Measurements from ENCODE around the gene IL1RAPL1.

DNA sequence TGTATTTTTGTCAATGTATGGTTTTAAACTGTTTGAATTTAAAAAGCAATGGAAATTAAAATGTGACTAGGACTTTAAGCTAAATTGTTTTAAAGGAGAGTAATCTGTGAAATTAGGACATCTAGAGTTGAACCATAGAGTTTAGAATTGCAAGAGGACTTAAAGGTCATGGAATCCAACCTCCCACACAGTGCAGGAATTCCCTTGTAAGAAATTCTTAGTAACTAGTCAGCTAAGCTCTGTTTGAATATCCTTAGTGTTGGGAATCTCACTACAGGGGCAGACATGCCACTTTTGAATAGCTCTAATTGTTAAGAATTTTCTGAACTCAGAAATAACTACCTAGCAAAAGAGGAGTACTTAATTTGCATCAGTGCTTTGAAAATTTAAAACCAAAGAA lies 292.9 kb downstream of the IL1RAPL1 start:
- TF ChIP-seq, protein P1, sequence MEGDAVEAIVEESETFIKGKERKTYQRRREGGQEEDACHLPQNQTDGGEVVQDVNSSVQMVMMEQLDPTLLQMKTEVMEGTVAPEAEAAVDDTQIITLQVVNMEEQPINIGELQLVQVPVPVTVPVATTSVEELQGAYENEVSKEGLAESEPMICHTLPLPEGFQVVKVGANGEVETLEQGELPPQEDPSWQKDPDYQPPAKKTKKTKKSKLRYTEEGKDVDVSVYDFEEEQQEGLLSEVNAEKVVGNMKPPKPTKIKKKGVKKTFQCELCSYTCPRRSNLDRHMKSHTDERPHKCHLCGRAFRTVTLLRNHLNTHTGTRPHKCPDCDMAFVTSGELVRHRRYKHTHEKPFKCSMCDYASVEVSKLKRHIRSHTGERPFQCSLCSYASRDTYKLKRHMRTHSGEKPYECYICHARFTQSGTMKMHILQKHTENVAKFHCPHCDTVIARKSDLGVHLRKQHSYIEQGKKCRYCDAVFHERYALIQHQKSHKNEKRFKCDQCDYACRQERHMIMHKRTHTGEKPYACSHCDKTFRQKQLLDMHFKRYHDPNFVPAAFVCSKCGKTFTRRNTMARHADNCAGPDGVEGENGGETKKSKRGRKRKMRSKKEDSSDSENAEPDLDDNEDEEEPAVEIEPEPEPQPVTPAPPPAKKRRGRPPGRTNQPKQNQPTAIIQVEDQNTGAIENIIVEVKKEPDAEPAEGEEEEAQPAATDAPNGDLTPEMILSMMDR (IDR thresholded peaks at IDR 0.05) = no peak
- no peak for TF ChIP-seq POLR2A (IDR thresholded peaks at IDR 0.05; ENCODE audit: low read length)
- TF ChIP-seq RAD21 (conservative IDR thresholded peaks at IDR 0.05 in 1 of 2, IDR thresholded peaks at IDR 0.05 in 1 of 2) = no peak
- TF ChIP-seq, protein P2, sequence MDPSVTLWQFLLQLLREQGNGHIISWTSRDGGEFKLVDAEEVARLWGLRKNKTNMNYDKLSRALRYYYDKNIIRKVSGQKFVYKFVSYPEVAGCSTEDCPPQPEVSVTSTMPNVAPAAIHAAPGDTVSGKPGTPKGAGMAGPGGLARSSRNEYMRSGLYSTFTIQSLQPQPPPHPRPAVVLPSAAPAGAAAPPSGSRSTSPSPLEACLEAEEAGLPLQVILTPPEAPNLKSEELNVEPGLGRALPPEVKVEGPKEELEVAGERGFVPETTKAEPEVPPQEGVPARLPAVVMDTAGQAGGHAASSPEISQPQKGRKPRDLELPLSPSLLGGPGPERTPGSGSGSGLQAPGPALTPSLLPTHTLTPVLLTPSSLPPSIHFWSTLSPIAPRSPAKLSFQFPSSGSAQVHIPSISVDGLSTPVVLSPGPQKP (IDR thresholded peaks at IDR 0.05; ENCODE audit: low read depth, low read length) = no peak
- TF ChIP-seq, protein P3, sequence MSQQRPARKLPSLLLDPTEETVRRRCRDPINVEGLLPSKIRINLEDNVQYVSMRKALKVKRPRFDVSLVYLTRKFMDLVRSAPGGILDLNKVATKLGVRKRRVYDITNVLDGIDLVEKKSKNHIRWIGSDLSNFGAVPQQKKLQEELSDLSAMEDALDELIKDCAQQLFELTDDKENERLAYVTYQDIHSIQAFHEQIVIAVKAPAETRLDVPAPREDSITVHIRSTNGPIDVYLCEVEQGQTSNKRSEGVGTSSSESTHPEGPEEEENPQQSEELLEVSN (IDR thresholded peaks at IDR 0.05; ENCODE audit: borderline replicate concordance, low read depth) = no peak
- TF ChIP-seq, protein P4, sequence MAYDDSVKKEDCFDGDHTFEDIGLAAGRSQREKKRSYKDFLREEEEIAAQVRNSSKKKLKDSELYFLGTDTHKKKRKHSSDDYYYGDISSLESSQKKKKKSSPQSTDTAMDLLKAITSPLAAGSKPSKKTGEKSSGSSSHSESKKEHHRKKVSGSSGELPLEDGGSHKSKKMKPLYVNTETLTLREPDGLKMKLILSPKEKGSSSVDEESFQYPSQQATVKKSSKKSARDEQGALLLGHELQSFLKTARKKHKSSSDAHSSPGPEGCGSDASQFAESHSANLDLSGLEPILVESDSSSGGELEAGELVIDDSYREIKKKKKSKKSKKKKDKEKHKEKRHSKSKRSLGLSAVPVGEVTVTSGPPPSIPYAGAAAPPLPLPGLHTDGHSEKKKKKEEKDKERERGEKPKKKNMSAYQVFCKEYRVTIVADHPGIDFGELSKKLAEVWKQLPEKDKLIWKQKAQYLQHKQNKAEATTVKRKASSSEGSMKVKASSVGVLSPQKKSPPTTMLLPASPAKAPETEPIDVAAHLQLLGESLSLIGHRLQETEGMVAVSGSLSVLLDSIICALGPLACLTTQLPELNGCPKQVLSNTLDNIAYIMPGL (CRISPR knock-in tag; IDR thresholded peaks at IDR 0.05; ENCODE audit: borderline replicate concordance) = no peak
- TF ChIP-seq, protein P5, sequence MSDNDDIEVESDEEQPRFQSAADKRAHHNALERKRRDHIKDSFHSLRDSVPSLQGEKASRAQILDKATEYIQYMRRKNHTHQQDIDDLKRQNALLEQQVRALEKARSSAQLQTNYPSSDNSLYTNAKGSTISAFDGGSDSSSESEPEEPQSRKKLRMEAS (IDR thresholded peaks at IDR 0.05) = no peak
- no peak for TF ChIP-seq EP300 (IDR thresholded peaks at IDR 0.05)
- TF ChIP-seq RNF2 (IDR thresholded peaks at IDR 0.05; ENCODE audit: borderline replicate concordance, low read depth) = no peak
- TF ChIP-seq, protein P6, sequence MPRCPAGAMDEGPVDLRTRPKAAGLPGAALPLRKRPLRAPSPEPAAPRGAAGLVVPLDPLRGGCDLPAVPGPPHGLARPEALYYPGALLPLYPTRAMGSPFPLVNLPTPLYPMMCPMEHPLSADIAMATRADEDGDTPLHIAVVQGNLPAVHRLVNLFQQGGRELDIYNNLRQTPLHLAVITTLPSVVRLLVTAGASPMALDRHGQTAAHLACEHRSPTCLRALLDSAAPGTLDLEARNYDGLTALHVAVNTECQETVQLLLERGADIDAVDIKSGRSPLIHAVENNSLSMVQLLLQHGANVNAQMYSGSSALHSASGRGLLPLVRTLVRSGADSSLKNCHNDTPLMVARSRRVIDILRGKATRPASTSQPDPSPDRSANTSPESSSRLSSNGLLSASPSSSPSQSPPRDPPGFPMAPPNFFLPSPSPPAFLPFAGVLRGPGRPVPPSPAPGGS (IDR thresholded peaks at IDR 0.05) = no peak
- TF ChIP-seq CBX2 (IDR thresholded peaks at IDR 0.05; ENCODE audit: borderline replicate concordance, low read depth) = no peak
- TF ChIP-seq RCOR1 (IDR thresholded peaks at IDR 0.05; ENCODE audit: low read depth, low read length) = no peak
- no peak for TF ChIP-seq KDM1A (IDR thresholded peaks at IDR 0.05; ENCODE audit: low read depth)
- no peak for TF ChIP-seq CBX8 (IDR thresholded peaks at IDR 0.05)
